Activated naive CD4-positive, alpha-beta T cell treated with anti-CD3 and anti-CD28 coated beads, Interleukin-2, amount 50 U/mL, for 72 hours (primary cell): Measurements from ENCODE around the gene PHYH. TPM values are rescaled to one million over a fixed set of nuclear protein-coding genes. Genes with fewer than 3 reads are reported as not detected.

Experiments
- ATAC-seq, 2 donors: fragments of 150-1000 bp; cut with Tn5 transposase; 2 replicates each; pipeline ENCODE4 v1.10.0; 2021; ENCODE audit warnings: mild to moderate bottlenecking in 2 of 2, moderate library complexity in 2 of 2
- DNase-seq, 2 donors: peaks; one replicate each; pipeline ENCODE4 v3.0.0; 2021 to 2022; ENCODE audit warnings: low spot score in 2 of 2
- H3K27ac Mint-ChIP-seq, 2 donors: one replicate each; pipeline ENCODE4 v1.8.0; 2022; ENCODE audit warnings: mild to moderate bottlenecking in 2 of 2, mixed read lengths in 2 of 2
- H3K36me3 Mint-ChIP-seq, 2 donors: one replicate each; pipeline ENCODE4 v1.8.0; 2022; ENCODE audit warnings: mixed read lengths in 2 of 2
- H3K9me3 Mint-ChIP-seq, 2 donors: one replicate each; pipeline ENCODE4 v1.8.0; 2022; ENCODE audit warnings: mixed read lengths in 2 of 2
- total RNA-seq, 2 donors: library from RNA; stranded (reverse); gene quantifications; one replicate each; pipeline ENCODE4 v1.2.3, GENCODE V29; 2022

Gene PHYH
- total RNA-seq, 2 donors from 2014 or later = 14.0 to 17.5 TPM

GRCh38 chr10:13329565-13329964 lies 29.7 kb upstream of the PHYH start:
- peak overlapping the region in 1 of 2 donors; percentile 73 for H3K27ac Mint-ChIP-seq
- DNase-seq (no peak), ATAC-seq (no peak)
- peaks cover 12 to 41% of the 10 kb centered on the region in 2 donors for H3K36me3 Mint-ChIP-seq
- H3K9me3 Mint-ChIP-seq = no peaks in the 10 kb centered on the region

DNA sequence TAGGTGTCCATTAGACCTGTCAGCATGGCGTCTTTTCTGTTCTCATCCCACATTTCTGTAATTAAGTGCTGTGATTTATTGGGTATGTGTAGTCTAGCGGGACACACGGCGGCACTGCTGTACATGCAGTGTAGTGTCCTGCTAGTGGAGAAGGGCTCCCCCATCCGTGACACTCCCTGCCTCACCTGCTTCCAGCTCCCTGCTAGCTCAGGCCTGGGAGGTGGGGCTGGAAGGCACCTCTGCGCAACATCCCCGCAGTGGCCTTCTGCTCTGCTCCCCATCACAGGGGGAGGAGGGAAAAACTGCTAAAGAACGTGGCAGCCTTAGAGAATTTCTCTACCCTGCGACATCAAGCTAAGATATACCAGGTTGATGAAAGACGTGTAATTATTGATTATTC lies 28.7 kb upstream of the PHYH start:
- H3K9me3 Mint-ChIP-seq = no peaks in the 10 kb centered on the region
- H3K36me3 Mint-ChIP-seq = peaks cover 16 to 39% of the 10 kb centered on the region in 2 donors
- DNase-seq (no peak), ATAC-seq (no peak)
- H3K27ac Mint-ChIP-seq = no peak overlapping the region

- H3K9me3 Mint-ChIP-seq = no peaks in the 10 kb centered on the region
- peak overlapping the region in 1 of 2 donors; percentile 4 for H3K27ac Mint-ChIP-seq
- H3K36me3 Mint-ChIP-seq = peaks cover 16 to 35% of the 10 kb centered on the region in 2 donors
- no peak for ATAC-seq
- no peak for DNase-seq
Observed at GRCh38 chr10:13328126-13328525, 28.3 kb upstream of the PHYH start.

DNA sequence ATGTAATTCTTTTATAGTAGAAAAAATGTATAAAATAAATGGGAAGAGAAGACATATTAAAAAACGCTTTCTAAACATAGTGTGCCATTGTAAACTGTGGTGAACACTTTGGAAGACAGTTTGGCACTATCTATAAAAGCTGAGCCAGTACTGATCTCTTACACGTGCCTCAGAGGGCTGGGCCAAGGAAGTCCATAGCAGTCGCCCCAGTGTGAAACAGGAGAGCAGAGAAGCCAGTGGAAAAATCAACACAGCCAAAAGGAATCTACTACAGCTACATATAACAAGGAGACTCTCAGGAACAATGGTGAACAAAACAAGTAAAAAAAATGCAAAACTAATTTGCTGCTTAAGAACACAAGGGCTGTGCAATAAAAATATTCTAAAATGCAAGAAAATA lies 27.7 kb upstream of the PHYH start:
- Mint-ChIP-seq H3K9me3 (no peaks in the 10 kb centered on the region), H3K27ac (peak overlapping the region in 1 of 2 donors; percentile 5), H3K36me3 (peaks cover 16 to 35% of the 10 kb centered on the region in 2 donors)
- DNase-seq (no peak), ATAC-seq (no peak)

DNA sequence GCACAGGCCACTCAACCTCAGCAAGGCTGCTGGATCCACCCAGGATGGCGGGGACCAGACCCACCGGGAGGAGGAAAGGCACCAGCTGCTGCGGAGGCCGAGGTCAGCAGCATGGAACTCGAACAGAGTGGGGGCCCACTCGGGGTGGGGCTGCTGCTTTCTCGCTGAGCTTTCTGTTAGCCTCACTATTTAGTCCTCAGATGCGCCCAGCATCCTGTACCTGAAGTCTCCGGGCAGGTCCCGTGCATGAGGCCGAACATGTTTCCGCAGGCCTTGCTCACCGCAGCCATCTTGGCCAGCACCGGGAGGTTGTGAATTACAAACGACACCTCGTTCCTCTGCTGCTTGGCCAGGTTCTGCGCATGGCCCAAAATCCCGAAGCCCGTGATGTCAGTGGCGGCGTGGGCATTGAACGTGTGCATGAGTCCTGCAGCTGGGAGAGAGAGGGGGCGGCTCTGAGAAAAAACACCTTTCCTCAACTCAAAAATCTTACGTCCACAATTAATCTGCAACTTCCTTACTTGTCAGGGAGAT lies 22.8 kb upstream of the PHYH start:
- DNase-seq (no peak), ATAC-seq (no peak)
- Mint-ChIP-seq H3K27ac (peak overlapping the region in 1 of 2 donors; percentile 65), H3K36me3 (peaks cover 4 to 5% of the 10 kb centered on the region in 2 donors), H3K9me3 (no peaks in the 10 kb centered on the region)

- ATAC-seq (no peak), DNase-seq (no peak)
- H3K36me3 Mint-ChIP-seq = peaks cover 4 to 5% of the 10 kb centered on the region in 2 donors
- H3K9me3 Mint-ChIP-seq = no peaks in the 10 kb centered on the region
- peak overlapping the region; percentile 50 to 58 for H3K27ac Mint-ChIP-seq
Observed at GRCh38 chr10:13321576-13321975, 21.7 kb upstream of the PHYH start.

DNA sequence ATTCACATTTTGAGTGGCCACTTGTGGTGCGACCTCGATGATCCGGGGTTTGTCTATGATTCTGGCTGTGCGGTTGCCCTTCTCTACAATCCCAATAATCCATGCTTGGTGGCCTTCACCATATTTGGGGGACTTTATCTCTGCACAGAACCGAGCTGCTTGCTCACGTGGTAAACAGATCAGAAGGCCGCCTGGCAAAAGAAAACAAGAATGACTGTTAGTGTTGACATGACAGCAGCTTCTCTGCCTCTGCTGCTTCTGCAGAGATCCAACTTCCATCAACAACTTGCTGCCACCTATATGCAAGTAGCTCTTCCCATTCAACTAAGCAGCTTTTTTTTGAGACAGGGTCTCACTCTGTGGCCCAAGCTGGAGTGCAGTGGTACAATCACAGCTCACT lies 19.3 kb upstream of the PHYH start:
- DNase-seq = no peak
- H3K27ac Mint-ChIP-seq = peak overlapping the region in 1 of 2 donors; percentile 56
- no peaks in the 10 kb centered on the region for H3K9me3 Mint-ChIP-seq

DNA sequence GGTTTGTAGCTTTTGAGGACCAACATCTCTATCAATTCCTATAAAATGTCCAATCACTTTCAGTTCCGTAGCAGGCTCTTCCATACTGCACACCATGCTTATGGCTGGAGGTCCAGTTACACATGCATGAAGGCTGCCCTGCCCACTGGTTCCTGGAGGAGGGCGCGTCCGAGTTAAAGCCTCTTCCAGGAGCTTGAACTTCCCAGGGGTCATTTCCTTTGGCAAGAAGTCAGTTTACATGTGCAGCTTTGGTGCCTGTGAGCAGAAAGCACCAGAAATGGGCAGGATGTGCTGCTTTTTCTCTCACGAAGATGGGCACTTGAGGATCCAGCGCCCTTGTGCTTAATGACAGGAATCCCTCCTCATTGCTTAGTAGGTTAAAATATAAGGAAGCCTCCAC lies 17.6 kb upstream of the PHYH start:
- peak overlapping the region in 1 of 2 donors; percentile 5 for H3K27ac Mint-ChIP-seq
- no peak for ATAC-seq
- H3K9me3 Mint-ChIP-seq = no peaks in the 10 kb centered on the region
- no peak for DNase-seq
- H3K36me3 Mint-ChIP-seq = no peaks in the 10 kb centered on the region

More for the DNA sequence above, 19.3 kb upstream of the PHYH start:
- no peak for ATAC-seq
- H3K36me3 Mint-ChIP-seq = peaks cover 0 to 3% of the 10 kb centered on the region in 2 donors

- no peaks in the 10 kb centered on the region for H3K9me3 Mint-ChIP-seq
- no peak for DNase-seq
- H3K36me3 Mint-ChIP-seq = no peaks in the 10 kb centered on the region
- H3K27ac Mint-ChIP-seq = no peak overlapping the region
- no peak for ATAC-seq
Observed at GRCh38 chr10:13316635-13317311, 16.9 kb upstream of the PHYH start.

DNA sequence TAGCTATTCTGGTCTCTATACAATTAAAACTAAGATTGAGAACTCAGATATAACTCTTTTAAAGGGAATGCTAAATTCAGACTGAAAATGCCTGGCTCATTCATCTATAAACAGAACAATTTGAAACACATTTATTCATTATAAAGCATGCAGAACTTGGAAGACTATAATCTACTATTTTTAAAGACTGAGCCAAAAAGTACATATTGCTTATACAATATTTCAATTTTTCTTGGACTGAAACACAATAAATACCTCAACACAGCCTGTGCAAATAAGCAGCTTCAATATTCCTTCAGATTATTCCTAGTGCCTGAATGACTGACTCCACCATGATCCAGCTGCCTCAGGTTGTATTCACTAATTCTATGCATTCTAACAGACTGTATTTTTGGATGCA lies 15.5 kb upstream of the PHYH start:
- Mint-ChIP-seq H3K27ac (no peak overlapping the region), H3K36me3 (no peaks in the 10 kb centered on the region), H3K9me3 (no peaks in the 10 kb centered on the region)
- DNase-seq (no peak), ATAC-seq (no peak)

- ATAC-seq (no peak), DNase-seq (no peak)
- no peaks in the 10 kb centered on the region for H3K36me3 Mint-ChIP-seq
- H3K27ac Mint-ChIP-seq = no peak overlapping the region
- no peaks in the 10 kb centered on the region for H3K9me3 Mint-ChIP-seq
Observed at GRCh38 chr10:13311177-13311575, 11.3 kb upstream of the PHYH start.

- no peak for DNase-seq
- H3K36me3 Mint-ChIP-seq = no peaks in the 10 kb centered on the region
- ATAC-seq = no peak
- no peak overlapping the region for H3K27ac Mint-ChIP-seq
- H3K9me3 Mint-ChIP-seq = no peaks in the 10 kb centered on the region
Observed at GRCh38 chr10:13310518-13311176, 10.8 kb upstream of the PHYH start.

DNA sequence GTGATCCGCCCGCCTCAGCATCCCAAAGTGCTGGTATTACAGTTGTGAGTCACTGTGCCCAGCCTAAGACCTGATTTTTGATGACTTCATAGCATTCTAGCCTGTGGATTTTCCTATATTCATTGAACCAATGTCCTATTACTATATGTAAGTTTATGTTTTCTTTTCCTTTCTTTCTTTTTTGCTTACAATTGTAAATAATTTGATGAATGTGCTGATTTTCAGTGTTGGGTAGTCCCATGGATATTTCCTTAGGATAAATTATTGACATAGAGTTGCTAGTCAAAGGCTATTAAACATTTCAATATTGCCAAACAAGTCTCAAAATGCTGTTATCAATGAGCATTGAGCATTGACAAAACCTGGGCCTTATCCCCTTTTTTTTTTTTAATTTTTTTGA lies 9.9 kb upstream of the PHYH start:
- ATAC-seq = no peak
- DNase-seq = no peak
- Mint-ChIP-seq H3K36me3 (no peaks in the 10 kb centered on the region), H3K9me3 (no peaks in the 10 kb centered on the region), H3K27ac (no peak overlapping the region)

DNA sequence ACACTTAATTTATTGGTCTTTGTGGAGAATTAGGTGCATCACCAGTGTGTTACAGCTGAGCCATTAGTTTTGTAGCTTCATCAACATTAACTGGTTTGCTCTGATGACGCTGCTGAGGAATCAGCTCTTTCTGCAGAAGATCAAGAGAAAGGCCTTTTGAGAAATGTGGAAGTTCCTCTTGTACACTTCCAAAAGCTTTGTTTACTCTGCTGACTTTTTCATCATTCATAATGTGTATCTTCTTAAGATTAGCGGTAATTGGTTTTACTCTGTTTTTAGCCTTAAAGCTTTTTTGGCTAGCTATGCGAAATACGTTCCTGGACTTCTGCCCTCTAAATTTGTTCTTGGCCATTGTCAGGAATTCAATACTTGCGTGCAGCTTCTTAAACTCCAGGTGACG lies 8.2 kb upstream of the PHYH start:
- no peak for ATAC-seq
- H3K9me3 Mint-ChIP-seq = no peaks in the 10 kb centered on the region
- DNase-seq = no peak
- no peaks in the 10 kb centered on the region for H3K36me3 Mint-ChIP-seq
- no peak overlapping the region for H3K27ac Mint-ChIP-seq

DNA sequence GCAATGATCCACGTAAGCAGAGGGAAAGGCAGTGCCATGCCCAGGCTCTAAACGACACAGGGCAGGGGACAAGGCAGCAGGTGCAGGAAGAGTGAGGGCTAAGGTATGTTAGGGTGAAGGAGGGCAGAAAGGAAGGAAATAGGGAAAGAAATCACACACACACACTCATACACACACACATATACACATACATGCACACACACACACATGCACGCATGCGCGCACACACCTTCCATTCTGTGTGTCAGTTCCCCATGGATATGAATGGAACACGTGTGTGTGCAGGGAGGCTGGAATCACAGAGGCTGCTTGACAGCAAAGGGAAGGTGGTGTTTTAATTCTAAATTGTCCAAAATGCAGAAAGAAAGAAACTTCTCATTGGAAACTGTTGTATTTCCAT lies 6.2 kb upstream of the PHYH start:
- Mint-ChIP-seq H3K9me3 (no peaks in the 10 kb centered on the region), H3K36me3 (peaks cover 0 to 10% of the 10 kb centered on the region in 2 donors), H3K27ac (peak overlapping the region in 1 of 2 donors; percentile 18)
- DNase-seq (no peak), ATAC-seq (no peak)

GRCh38 chr10:13302821-13303555 lies 3.1 kb upstream of the PHYH start:
- Mint-ChIP-seq H3K36me3 (peaks cover 0 to 15% of the 10 kb centered on the region in 2 donors), H3K27ac (peak overlapping the region; percentile 97 to 99), H3K9me3 (no peaks in the 10 kb centered on the region)
- ATAC-seq = no peak
- no peak for DNase-seq

- DNase-seq = no peak
- Mint-ChIP-seq H3K36me3 (peaks cover 0 to 15% of the 10 kb centered on the region in 2 donors), H3K27ac (peak overlapping the region in 1 of 2 donors; percentile 99), H3K9me3 (no peaks in the 10 kb centered on the region)
- no peak for ATAC-seq
Observed at GRCh38 chr10:13298748-13299436, 972 bp downstream of the PHYH start.
